ENCODE measurements around the gene FKBP1B. TPM values are rescaled to one million over a fixed set of nuclear protein-coding genes. Genes with fewer than 3 reads are reported as not detected.

FKBP1B gene
- total RNA-seq, 1 donor from 2014 or later, result 26.0 TPM

DNA sequence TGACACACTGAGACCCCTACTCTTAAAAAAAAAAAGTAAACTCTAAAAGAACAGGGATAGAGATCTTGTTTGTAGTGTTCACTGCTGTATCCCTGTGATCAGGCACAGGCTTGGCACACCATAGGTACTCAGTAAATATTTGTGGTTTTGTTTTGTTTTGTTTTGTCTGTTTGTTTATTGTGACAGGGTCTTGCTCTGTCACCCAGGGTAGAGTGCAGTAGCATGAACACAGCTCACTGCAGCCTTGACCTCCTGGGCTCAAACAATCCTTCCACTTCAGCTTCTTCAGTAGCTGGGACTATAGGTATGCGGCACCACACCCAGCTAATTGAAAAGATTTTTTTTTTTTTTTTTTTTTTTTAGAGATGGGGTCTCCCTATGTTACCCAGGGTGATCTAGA is 3.4 kb downstream of the FKBP1B start:
- no peak for DNase-seq (ENCODE audit: low read depth)
- no peaks in the 10 kb centered on the region for H3K27me3 ChIP-seq (ENCODE audit: control insufficient read depth, insufficient read depth, low read length)
- TF ChIP-seq, protein P1, sequence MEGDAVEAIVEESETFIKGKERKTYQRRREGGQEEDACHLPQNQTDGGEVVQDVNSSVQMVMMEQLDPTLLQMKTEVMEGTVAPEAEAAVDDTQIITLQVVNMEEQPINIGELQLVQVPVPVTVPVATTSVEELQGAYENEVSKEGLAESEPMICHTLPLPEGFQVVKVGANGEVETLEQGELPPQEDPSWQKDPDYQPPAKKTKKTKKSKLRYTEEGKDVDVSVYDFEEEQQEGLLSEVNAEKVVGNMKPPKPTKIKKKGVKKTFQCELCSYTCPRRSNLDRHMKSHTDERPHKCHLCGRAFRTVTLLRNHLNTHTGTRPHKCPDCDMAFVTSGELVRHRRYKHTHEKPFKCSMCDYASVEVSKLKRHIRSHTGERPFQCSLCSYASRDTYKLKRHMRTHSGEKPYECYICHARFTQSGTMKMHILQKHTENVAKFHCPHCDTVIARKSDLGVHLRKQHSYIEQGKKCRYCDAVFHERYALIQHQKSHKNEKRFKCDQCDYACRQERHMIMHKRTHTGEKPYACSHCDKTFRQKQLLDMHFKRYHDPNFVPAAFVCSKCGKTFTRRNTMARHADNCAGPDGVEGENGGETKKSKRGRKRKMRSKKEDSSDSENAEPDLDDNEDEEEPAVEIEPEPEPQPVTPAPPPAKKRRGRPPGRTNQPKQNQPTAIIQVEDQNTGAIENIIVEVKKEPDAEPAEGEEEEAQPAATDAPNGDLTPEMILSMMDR (IDR thresholded peaks at IDR 0.05; ENCODE audit: insufficient read depth, low read length, poor library complexity, severe bottlenecking), result no peak
- no peaks in the 10 kb centered on the region for H3K36me3 ChIP-seq (ENCODE audit: control insufficient read depth, insufficient read depth, low read length)
- H3K4me3 ChIP-seq (ENCODE audit: low read depth, low read length), result no peak overlapping the region

DNA sequence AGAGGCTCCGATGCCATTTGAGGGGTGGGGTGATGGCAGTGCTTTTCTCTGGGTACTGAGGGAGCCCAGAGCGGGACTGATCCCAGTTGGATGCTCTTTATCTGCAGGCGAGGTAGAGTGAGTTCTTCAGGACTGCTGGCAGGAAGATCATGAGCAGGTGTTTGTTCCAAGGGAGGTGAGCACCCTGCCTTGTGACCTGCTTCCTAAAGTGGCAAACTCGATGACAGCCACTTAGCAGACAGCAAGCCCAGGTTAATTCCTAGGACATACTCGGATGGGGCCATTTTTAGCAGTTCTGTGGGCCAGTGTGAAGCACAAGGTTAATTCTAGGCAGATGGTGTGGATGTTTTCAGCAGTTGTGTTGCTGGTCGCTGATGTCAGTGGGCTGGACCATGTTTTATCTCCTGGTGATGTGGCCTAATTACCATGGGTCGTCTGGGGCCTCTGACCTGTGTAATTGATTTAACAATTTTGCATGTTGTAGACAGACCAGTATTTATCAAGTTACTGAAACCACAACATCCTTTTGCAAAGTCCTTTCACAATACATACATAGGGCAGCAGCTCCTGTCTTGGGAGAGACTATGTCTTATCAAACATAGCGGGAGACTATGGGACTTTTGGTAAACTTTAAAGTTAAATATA is 4.9 kb downstream of the FKBP1B start:
- Histone ChIP-seq H3K4me3 (ENCODE audit: low read depth, low read length) (no peak overlapping the region), H3K27me3 (ENCODE audit: control insufficient read depth, insufficient read depth, low read length) (no peaks in the 10 kb centered on the region), H3K36me3 (ENCODE audit: control insufficient read depth, insufficient read depth, low read length) (no peaks in the 10 kb centered on the region)
- TF ChIP-seq, protein P1 (IDR thresholded peaks at IDR 0.05; ENCODE audit: insufficient read depth, low read length, poor library complexity, severe bottlenecking), result no peak
- DNase-seq (ENCODE audit: low read depth), result no peak

DNA sequence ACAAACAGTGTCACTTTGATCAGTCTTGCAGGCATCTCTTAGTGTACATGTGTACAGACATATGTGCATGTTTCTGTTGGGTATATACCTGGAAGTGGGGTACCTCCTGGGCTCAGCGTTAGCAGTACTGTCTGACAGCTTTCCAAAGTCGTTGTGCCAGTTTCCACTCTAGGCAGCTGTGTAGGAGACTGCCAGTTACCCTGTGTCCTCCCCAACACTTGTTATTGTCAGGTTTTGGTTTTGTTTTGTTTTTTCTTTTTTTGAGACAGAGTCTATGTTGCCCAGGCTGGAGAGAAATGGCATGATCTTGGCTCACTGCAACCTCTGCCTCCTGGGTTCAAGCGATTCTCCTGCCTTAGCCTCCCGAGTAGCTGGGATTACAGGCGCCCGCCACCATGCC is 6.2 kb downstream of the FKBP1B start:
- TF ChIP-seq, protein P1 (IDR thresholded peaks at IDR 0.05; ENCODE audit: insufficient read depth, low read length, poor library complexity, severe bottlenecking), result no peak
- DNase-seq (ENCODE audit: low read depth), result no peak
- Histone ChIP-seq H3K27me3 (ENCODE audit: control insufficient read depth, insufficient read depth, low read length) (no peaks in the 10 kb centered on the region), H3K36me3 (ENCODE audit: control insufficient read depth, insufficient read depth, low read length) (no peaks in the 10 kb centered on the region), H3K4me3 (ENCODE audit: low read depth, low read length) (no peak overlapping the region)

DNA sequence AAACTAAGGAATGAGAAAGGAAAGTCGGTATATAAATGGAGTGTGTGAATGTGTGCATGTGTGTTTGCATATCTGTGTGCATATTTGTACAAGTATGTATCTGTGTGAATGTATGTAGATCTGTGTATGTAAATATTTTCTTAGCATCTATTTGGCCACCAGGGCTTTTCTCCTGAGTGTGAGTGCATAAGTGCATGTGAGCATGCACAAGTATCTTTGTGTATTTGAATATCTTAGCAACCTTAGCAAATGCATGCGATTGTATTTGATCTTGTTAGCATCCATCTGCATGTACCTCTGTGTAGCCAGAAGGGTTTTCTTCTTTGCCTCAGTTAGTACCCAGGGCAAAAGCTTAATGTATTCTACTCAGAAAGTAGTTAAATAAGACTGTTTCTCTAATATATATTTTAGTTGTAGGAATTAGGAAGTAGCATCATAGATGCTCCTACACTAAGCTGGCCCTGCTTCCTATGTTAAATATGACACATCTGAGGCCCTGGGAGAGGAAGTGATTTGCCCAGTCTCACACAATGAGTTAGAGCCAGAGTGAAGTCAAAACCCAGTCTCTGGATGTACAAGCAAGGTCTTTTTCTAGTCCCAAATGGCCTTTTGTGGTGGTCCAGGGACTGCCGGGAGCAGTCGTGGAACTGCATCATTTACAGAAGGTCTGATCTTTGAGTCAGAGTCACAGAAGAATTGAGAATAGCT is 9.2 kb downstream of the FKBP1B start:
- no peak for DNase-seq (ENCODE audit: low read depth)
- Histone ChIP-seq H3K36me3 (ENCODE audit: control insufficient read depth, insufficient read depth, low read length) (no peaks in the 10 kb centered on the region), H3K27me3 (ENCODE audit: control insufficient read depth, insufficient read depth, low read length) (no peaks in the 10 kb centered on the region), H3K4me3 (ENCODE audit: low read depth, low read length) (no peak overlapping the region)
- TF ChIP-seq, protein P1 (IDR thresholded peaks at IDR 0.05; ENCODE audit: insufficient read depth, low read length, poor library complexity, severe bottlenecking), result no peak

DNA sequence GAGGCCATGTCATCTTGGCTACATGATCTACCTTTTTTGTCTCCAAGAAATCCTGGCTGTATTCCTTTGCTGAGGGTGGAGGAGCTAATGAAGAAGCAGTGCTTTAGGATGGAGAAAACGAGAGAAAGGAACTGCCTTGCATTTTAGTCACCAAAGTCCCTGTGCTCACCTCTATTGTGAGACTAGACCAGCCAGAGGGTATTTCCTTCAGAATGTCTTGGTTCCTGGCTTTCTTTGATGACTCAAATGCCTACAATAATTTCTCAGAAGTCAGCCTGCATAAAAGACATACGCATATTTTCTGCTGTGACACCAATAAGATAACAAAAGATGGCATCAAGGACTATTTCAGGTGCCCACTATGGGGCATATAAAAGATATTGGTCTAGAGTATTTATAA is 15.8 kb downstream of the FKBP1B start:
- H3K27me3 ChIP-seq (ENCODE audit: control insufficient read depth, insufficient read depth, low read length), result no peaks in the 10 kb centered on the region
- H3K36me3 ChIP-seq (ENCODE audit: control insufficient read depth, insufficient read depth, low read length), result peaks cover 2% of the 10 kb centered on the region
- no peak for DNase-seq (ENCODE audit: low read depth)
- H3K4me3 ChIP-seq (ENCODE audit: low read depth, low read length), result no peak overlapping the region
- TF ChIP-seq, protein P1 (IDR thresholded peaks at IDR 0.05; ENCODE audit: insufficient read depth, low read length, poor library complexity, severe bottlenecking), result no peak
